GM12872 (cell line): ENCODE measurements around the gene MREG.

ENCODE experiments used
- CTCF ChIP-seq: IDR thresholded peaks from 3 replicates; pipeline ENCODE4 v1.5.1; 2011; ENCODE audit warnings: low read depth, mild to moderate bottlenecking, low read length, moderate library complexity; ENCODE audit not compliant: insufficient read depth

The MREG gene

DNA sequence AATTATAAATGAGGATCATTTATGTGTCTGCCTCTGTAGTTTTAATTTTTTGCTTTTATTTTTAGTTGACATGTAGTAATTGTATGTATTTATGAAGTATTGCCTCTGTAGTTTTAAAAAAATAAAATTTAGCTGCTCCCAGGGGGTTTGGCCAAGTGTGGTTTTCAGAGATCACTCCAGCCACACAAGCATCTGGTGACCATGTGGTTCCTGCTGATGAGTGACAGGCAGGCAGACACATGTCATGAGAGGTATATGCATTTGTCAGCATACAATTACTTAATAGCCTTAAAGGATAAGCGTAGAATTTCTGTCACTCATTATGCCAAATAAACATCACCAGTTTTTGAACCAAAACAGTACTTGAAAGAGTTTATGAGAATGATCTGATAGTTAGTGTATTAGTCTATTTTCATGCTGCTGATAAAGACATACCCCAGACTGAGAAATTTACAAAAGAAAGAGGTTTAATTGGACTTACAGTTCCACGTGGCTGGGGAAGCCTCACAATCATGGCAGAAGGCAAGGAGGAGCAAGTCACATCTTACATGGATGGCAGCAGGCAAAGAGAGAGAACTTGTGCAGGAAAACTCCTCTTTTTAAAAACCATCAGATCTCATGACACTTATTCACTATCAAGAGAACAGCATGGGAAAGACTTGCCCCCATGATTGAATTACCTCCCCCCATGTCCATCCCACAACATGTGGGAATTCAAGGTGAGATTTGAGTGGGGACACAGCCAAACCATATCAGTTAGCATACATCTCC lies 29.6 kb downstream of the MREG start:
- no peak for TF ChIP-seq CTCF

GRCh38 chr2:215982465-215982875 lies 30.9 kb downstream of the MREG start:
- TF ChIP-seq CTCF: no peak

DNA sequence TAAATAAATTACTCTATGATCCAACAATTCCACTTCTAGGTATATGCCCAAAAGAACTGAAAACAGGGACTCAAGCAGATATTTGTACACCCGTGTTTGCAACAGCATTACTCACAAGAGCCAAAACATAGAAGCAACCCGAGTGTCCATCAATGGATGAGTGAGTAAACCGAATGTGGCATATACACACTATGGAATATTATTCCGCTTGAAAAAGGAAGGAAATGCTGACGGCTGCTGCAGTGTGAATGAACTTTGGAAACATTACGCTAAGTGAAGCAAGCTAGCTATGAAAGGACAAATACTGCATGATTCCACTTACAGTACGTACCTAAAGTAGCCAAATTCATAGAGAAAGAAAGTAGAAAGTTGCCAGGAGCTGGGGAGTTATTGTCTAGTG lies 32.2 kb downstream of the MREG start:
- TF ChIP-seq CTCF: no peak

DNA sequence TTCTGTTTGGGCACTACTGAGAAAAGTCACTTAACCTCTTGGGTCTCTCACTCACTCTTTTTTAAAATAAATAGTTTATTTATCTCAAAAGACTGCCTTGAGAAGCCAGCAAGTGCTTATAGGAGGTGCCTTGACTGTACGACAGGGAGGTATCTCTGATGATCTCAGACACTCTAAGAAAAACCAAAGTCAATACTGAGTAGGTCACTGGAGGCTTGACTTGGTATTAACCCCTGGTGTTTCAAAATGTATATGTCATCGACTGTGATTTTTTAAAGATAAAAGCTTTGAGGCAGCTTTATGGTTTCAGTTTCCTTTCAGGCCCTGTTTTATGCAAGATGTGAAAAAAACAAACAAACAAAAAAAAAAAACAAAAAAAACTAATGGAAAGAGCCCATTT lies 33.7 kb downstream of the MREG start:
- TF ChIP-seq CTCF: no peak

DNA sequence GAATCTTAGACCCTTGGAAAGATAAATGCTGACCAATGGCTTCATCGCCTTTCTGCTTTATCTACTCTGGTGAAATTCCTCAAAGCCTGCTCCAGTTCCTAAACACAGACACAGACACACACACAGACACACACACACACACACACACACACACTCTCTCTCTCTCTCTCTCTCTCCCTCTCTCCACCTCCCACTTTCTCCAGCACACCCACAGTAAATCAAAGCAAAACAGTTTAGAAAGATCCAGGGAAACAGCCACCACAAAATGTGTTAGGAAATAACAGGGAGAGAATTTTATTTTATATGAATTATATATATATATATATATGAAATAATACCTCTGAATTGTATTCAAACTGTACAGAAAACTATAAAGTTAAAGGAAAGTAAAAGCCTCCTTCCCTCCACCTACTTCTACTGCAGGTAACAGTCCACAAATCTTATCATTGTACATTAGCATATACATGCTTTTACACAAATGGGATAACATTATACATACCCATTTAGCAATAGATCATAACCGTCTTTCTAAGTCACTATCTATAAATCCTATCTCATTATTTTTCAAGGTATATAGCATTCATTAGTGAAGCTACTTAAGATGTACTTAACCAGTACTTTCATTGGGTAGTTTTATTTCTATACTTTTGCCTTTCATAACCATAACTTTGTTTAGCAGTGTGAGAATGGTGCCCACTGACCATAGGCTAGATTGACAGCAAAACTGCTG lies 38.5 kb downstream of the MREG start:
- TF ChIP-seq CTCF: no peak

GRCh38 chr2:215973954-215974699 lies 39.2 kb downstream of the MREG start:
- no peak for TF ChIP-seq CTCF

GRCh38 chr2:215973145-215973792 lies 40.1 kb downstream of the MREG start:
- TF ChIP-seq CTCF: no peak
